ENCODE data around the gene TMEM273. TPM values are rescaled to one million over a fixed set of nuclear protein-coding genes. Genes with fewer than 3 reads are reported as not detected.

The TMEM273 gene
- total RNA-seq, 1 experiment from 2014 or later, result not detected

GRCh38 chr10:49165821-49166483, 22.2 kb downstream of the TMEM273 start:
- H4K20me1 ChIP-seq (ENCODE audit: insufficient read depth), result no peaks in the 10 kb centered on the region
- H3K9ac ChIP-seq (ENCODE audit: low read length), result no peak overlapping the region
- H3K27ac ChIP-seq (ENCODE audit: low read depth, low read length), result no peak overlapping the region
- no peaks in the 10 kb centered on the region for H3K9me2 ChIP-seq (ENCODE audit: insufficient read depth)
- TF ChIP-seq TCF7L2 (IDR thresholded peaks at IDR 0.05; ENCODE audit: borderline replicate concordance, extremely low read depth, insufficient read depth, insufficient read length) (no peak), CBX3 (IDR thresholded peaks at IDR 0.05; ENCODE audit: low read depth) (no peak), EGR1 (IDR thresholded peaks at IDR 0.05; ENCODE audit: low read depth) (no peak), MAX (IDR thresholded peaks at IDR 0.05) (no peak), POLR2A (IDR thresholded peaks at IDR 0.05; ENCODE audit: borderline replicate concordance, extremely low read depth, insufficient read depth, insufficient read length) (no peak), REST (IDR thresholded peaks at IDR 0.05; ENCODE audit: low read depth) (no peak), FOSL1 (IDR thresholded peaks at IDR 0.05; ENCODE audit: low read depth) (no peak), CEBPB (IDR thresholded peaks at IDR 0.05; ENCODE audit: low read depth) (no peak), ATF3 (IDR thresholded peaks at IDR 0.05) (no peak), ZFX (IDR thresholded peaks at IDR 0.05) (no peak), ELF1 (IDR thresholded peaks at IDR 0.05; ENCODE audit: borderline replicate concordance, low read depth) (no peak)
- no peak overlapping the region for H3K4me3 ChIP-seq (replicated peaks in 1 of 2; ENCODE audit: low read depth in 1 of 2, low read length in 2 of 2)
- no peak overlapping the region for H3K4me2 ChIP-seq (ENCODE audit: low read length)
- no TSS peak for BruUV-seq (replicated peaks)
- POLR2A ChIA-PET, result no interaction called here
- CTCF ChIA-PET, result no interaction called here
- RAD21 ChIA-PET (ENCODE audit: low non-redundant PET in 1 of 2, low total read pairs in 2 of 2, uncharacterized antibody in 2 of 2, unreplicated experiment in 2 of 2), result no interaction called here
- no peaks in the 10 kb centered on the region for H3K79me2 ChIP-seq (ENCODE audit: insufficient read depth, low read length)
- DNase-seq (ENCODE audit: low read depth, low spot score) (no peak), ATAC-seq (no peak)
- H3K36me3 ChIP-seq (ENCODE audit: control insufficient read depth in 1 of 2, insufficient read depth in 2 of 2, low read length in 2 of 2), result no peaks in the 10 kb centered on the region
- H3K4me1 ChIP-seq (ENCODE audit: control insufficient read depth in 1 of 2, insufficient read depth in 2 of 2, low read length in 2 of 2), result peaks cover 2 to 4% of the 10 kb centered on the region in 2 experiments; a peak in 1 of 4 replicates
- no peaks in the 10 kb centered on the region for H3K9me3 ChIP-seq (ENCODE audit: control insufficient read depth in 1 of 2, insufficient read depth in 1 of 2, low read depth in 1 of 2, low read length in 2 of 2)
- intact Hi-C loops (cut with micrococcal nuclease), result no loop called here
- peaks cover 12% of the 10 kb centered on the region; the same call in 1 of the 2 replicates for H3K27me3 ChIP-seq (ENCODE audit: insufficient read depth, low read length)
- H2AFZ ChIP-seq (ENCODE audit: low read depth, low read length, poor library complexity, severe bottlenecking), result no peak overlapping the region
